Ovary (tissue), 9 donors: ENCODE data around the gene VPS37B. TPM values are rescaled to one million over a fixed set of nuclear protein-coding genes. Genes with fewer than 3 reads are reported as not detected.

Experiments
- DNase-seq, 5 donors: peaks; one replicate each; pipeline ENCODE4 v3.0.0-alpha.2; 2019 to 2020
- H3K27ac ChIP-seq, 2 donors: fragments of 200-600 bp; one replicate each; pipeline versions ENCODE4 v1.5.1 to v1.8.0; 2019 to 2022
- H3K27me3 ChIP-seq: fragments of 200-600 bp; one replicate; pipeline ENCODE4 v1.8.0; 2022
- H3K36me3 ChIP-seq: fragments of 200-600 bp; sonication (generic); one replicate; pipeline ENCODE4 v1.5.1; 2019
- H3K4me1 ChIP-seq: one replicate; pipeline ENCODE4 v1.8.1; 2013; ENCODE audit warnings: mild to moderate bottlenecking, moderate library complexity; ENCODE audit not compliant: insufficient read depth
- H3K4me3 ChIP-seq: fragments of 200-600 bp; sonication (generic); one replicate; pipeline ENCODE4 v1.5.1; 2017
- H3K9me3 ChIP-seq, 2 donors: fragments of 200-600 bp in 1 of 2; sonication (generic) in 1 of 2; one replicate each; pipeline versions ENCODE4 v1.5.1 to v1.8.1; 2013 to 2019; ENCODE audit warnings: mild to moderate bottlenecking in 1 of 2, moderate library complexity in 1 of 2
- EP300 ChIP-seq: sonication (generic); formaldehyde crosslinking; IDR thresholded peaks from one replicate; pipeline ENCODE4 v1.6.1; 2017; ENCODE audit warnings: antibody characterized with exemption
- POLR2A ChIP-seq: fragments of 450-650 bp; IDR thresholded peaks from one replicate; pipeline ENCODE4 v1.6.1; 2017; ENCODE audit warnings: antibody characterized with exemption, mild to moderate bottlenecking, moderate library complexity
- WGBS, 3 donors: extraction: QIAGEN DNeasy Blood & Tissue Kit in 1 of 3; methylation state at CpG; one replicate each; pipeline versions ENCODE4 v1.1.5 to v1.1.7; 2013 to 2017; 5-methylcytosine and 5-hydroxymethylcytosine counted together
- intact Hi-C, 4 donors: fragments of 100-400 bp; cut with DNase I; formaldehyde crosslinking; loops; one replicate each; pipeline versions ENCODE4 v1.11.0 to v1.15.1; 2022 to 2023
- polyA plus RNA-seq, 2 donors: library from polyadenylated mRNA; stranded (reverse); fragments of 200-250 nt in 1 of 2; fragments of 350-450 nt in 1 of 2; fragmentation: Illumina TruSeq in 1 of 2; extraction: RNeasy Lipid Tissue Mini Kit (QIAGEN cat#74804) in 1 of 2; gene quantifications; one replicate each; pipeline ENCODE4 v1.2.3, GENCODE V29; 2013 to 2014
- total RNA-seq, 7 donors: library from RNA; depleted of rRNA in 2 of 7; stranded (reverse); fragments of >200 nt in 2 of 7; fragmentation: NEBNext Ultra II Directional in 3 of 7; extraction: Animal tissue kit (Norgen Biotek cat#: 25700) in 3 of 7; gene quantifications; one replicate each; pipeline versions ENCODE4 v1.1.0 to v1.2.4, GENCODE V29; 2016 to 2023
- TF ChIP-seq, protein P1 (sequence below), 3 donors: fragments of 450-650 bp in 2 of 3; fragments of 200-600 bp in 1 of 3; IDR thresholded peaks; one replicate each; pipeline versions ENCODE4 v1.5.1 to v1.8.0; 2016 to 2022; ENCODE audit warnings: antibody characterized with exemption in 3 of 3, mild to moderate bottlenecking in 1 of 3
- donor health status: DM: no; HTN: no; CAD: no; lungs with moderate emphysema.
- donor health status: DM: no; HTN: no; CAD: no.
- donor health status: Bipolar disorder and iron deficiency.
- donor health status: DM: yes; HTN: yes; CAD: no.
- donor health status: DM: no; HTN: no; CAD: no.
- donor health status: DM: yes; HTN: yes; CAD: no.

Gene VPS37B
- total and polyA plus RNA-seq, 9 donors: 9.5 to 44.3 (median 12.1) TPM

DNA sequence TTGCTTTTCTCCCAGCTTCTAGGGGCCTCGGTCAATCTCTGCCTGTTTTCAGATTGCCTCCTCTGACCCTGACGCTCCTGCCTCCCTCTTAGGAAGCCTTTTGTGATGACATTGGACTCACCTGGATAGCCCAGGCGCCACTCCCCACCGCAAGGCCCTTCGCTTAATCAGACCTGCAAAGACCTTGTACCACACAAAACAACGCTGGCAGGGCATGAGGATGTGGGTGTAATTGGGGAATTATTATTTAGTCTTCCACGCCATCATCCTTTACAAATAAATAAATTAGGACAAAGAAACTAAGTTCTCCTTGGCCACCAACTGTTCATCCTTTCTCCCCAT lies 7.7 kb upstream of the VPS37B start:
- Histone ChIP-seq H3K27ac (no peak overlapping the region), H3K27me3 (no peaks in the 10 kb centered on the region), H3K9me3 (no peaks in the 10 kb centered on the region), H3K36me3 (no peaks in the 10 kb centered on the region), H3K4me1 (no peaks in the 10 kb centered on the region), H3K4me3 (no peak overlapping the region)
- intact Hi-C loops: no loop called here
- DNase-seq: no peak
- WGBS, 3 donors: 69 to 74% (median 72%) methylated on average over 7 of the region's 7 CpGs
- TF ChIP-seq, protein P1, sequence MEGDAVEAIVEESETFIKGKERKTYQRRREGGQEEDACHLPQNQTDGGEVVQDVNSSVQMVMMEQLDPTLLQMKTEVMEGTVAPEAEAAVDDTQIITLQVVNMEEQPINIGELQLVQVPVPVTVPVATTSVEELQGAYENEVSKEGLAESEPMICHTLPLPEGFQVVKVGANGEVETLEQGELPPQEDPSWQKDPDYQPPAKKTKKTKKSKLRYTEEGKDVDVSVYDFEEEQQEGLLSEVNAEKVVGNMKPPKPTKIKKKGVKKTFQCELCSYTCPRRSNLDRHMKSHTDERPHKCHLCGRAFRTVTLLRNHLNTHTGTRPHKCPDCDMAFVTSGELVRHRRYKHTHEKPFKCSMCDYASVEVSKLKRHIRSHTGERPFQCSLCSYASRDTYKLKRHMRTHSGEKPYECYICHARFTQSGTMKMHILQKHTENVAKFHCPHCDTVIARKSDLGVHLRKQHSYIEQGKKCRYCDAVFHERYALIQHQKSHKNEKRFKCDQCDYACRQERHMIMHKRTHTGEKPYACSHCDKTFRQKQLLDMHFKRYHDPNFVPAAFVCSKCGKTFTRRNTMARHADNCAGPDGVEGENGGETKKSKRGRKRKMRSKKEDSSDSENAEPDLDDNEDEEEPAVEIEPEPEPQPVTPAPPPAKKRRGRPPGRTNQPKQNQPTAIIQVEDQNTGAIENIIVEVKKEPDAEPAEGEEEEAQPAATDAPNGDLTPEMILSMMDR (IDR thresholded peaks at IDR 0.05): no peak
- TF ChIP-seq POLR2A (no peak), EP300 (no peak)

GRCh38 chr12:122902854-122903692 lies 7.1 kb upstream of the VPS37B start:
- intact Hi-C loops: no loop called here
- Histone ChIP-seq H3K27me3 (no peaks in the 10 kb centered on the region), H3K27ac (no peak overlapping the region), H3K36me3 (no peaks in the 10 kb centered on the region), H3K4me1 (no peaks in the 10 kb centered on the region), H3K9me3 (no peaks in the 10 kb centered on the region), H3K4me3 (no peak overlapping the region)
- TF ChIP-seq, protein P1 (IDR thresholded peaks at IDR 0.05): no peak
- no peak for TF ChIP-seq POLR2A
- no peak for TF ChIP-seq EP300
- no peak for DNase-seq
- WGBS, 3 donors: 40 to 48% (median 43%) methylated on average over 10 of the region's 10 CpGs

- Histone ChIP-seq H3K4me1 (no peaks in the 10 kb centered on the region), H3K27ac (no peak overlapping the region), H3K36me3 (no peaks in the 10 kb centered on the region), H3K27me3 (no peaks in the 10 kb centered on the region), H3K4me3 (no peak overlapping the region), H3K9me3 (no peaks in the 10 kb centered on the region)
- intact Hi-C loops: no loop called here
- TF ChIP-seq POLR2A: no peak
- TF ChIP-seq, protein P1 (IDR thresholded peaks at IDR 0.05): no peak
- TF ChIP-seq EP300: no peak
- WGBS, 3 donors: 79 to 87% (median 85%) methylated on average over 6 of the region's 6 CpGs
- DNase-seq: no peak
Observed at GRCh38 chr12:122899887-122900286, 4.0 kb upstream of the VPS37B start.

- H3K4me1 ChIP-seq: peaks cover 2% of the 10 kb centered on the region
- no peaks in the 10 kb centered on the region for H3K27me3 ChIP-seq
- no peaks in the 10 kb centered on the region for H3K36me3 ChIP-seq
- DNase-seq: no peak
- no peaks in the 10 kb centered on the region for H3K9me3 ChIP-seq
- no peak overlapping the region for H3K27ac ChIP-seq
- intact Hi-C loops: no loop called here
- TF ChIP-seq EP300 (no peak), POLR2A (no peak)
- TF ChIP-seq, protein P1 (IDR thresholded peaks at IDR 0.05): no peak
- H3K4me3 ChIP-seq: no peak overlapping the region
- 86 to 92% (median 87%) methylated on average over 7 of the region's 7 CpGs for WGBS, 3 donors
Observed at GRCh38 chr12:122896662-122897061, 738 bp upstream of the VPS37B start.
